PFSK-1 (cell line): Measurements from ENCODE around the gene C12orf57.

Source experiments
- FOXP2 ChIP-seq: optimal IDR thresholded peaks from 2 replicates; pipeline ENCODE3; 2011; ENCODE audit warnings: borderline replicate concordance, control low read depth, inconsistent platforms; ENCODE audit not compliant: insufficient read depth; ENCODE audit errors: extremely low read length, extremely low read depth
- POLR2AphosphoS5 ChIP-seq: IDR thresholded peaks from 2 replicates; pipeline ENCODE4 v1.6.1; 2012; ENCODE audit warnings: low read depth, mild to moderate bottlenecking, control low read depth, low read length, moderate library complexity
- SIN3A ChIP-seq: IDR thresholded peaks from 2 replicates; pipeline ENCODE4 v1.6.1; 2012; ENCODE audit warnings: mild to moderate bottlenecking, low read length, moderate library complexity, borderline replicate concordance; ENCODE audit not compliant: insufficient read depth
- TAF1 ChIP-seq: IDR thresholded peaks from 2 replicates; pipeline ENCODE4 v1.6.1; 2012; ENCODE audit warnings: low read length, control low read depth, borderline replicate concordance; ENCODE audit not compliant: insufficient read depth
- TF ChIP-seq, protein P1 (sequence below), 2 experiments: IDR thresholded peaks; 2 replicates each; pipeline versions ENCODE4 v1.6.1 to v1.8.0; 2011 to 2012; ENCODE audit warnings: low read depth in 2 of 2, low read length in 2 of 2, control low read depth in 1 of 2, inconsistent platforms in 1 of 2, mild to moderate bottlenecking in 1 of 2, moderate library complexity in 1 of 2; ENCODE audit not compliant: insufficient read depth in 1 of 2

The C12orf57 gene

GRCh38 chr12:6928703-6929407 is 15.0 kb upstream of the C12orf57 start:
- TF ChIP-seq POLR2AphosphoS5 (no peak), SIN3A (peak; percentile 58; the same call in 1 of the 2 replicates)

GRCh38 chr12:6929466-6930452 is 14.1 kb upstream of the C12orf57 start:
- TF ChIP-seq, protein P1, sequence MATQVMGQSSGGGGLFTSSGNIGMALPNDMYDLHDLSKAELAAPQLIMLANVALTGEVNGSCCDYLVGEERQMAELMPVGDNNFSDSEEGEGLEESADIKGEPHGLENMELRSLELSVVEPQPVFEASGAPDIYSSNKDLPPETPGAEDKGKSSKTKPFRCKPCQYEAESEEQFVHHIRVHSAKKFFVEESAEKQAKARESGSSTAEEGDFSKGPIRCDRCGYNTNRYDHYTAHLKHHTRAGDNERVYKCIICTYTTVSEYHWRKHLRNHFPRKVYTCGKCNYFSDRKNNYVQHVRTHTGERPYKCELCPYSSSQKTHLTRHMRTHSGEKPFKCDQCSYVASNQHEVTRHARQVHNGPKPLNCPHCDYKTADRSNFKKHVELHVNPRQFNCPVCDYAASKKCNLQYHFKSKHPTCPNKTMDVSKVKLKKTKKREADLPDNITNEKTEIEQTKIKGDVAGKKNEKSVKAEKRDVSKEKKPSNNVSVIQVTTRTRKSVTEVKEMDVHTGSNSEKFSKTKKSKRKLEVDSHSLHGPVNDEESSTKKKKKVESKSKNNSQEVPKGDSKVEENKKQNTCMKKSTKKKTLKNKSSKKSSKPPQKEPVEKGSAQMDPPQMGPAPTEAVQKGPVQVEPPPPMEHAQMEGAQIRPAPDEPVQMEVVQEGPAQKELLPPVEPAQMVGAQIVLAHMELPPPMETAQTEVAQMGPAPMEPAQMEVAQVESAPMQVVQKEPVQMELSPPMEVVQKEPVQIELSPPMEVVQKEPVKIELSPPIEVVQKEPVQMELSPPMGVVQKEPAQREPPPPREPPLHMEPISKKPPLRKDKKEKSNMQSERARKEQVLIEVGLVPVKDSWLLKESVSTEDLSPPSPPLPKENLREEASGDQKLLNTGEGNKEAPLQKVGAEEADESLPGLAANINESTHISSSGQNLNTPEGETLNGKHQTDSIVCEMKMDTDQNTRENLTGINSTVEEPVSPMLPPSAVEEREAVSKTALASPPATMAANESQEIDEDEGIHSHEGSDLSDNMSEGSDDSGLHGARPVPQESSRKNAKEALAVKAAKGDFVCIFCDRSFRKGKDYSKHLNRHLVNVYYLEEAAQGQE (IDR thresholded peaks at IDR 0.05; ENCODE audit: insufficient read depth in 1 of 2, low read depth in 2 of 2, low read length in 2 of 2) = no peak
- TF ChIP-seq POLR2AphosphoS5 (no peak), TAF1 (no peak), SIN3A (no peak), FOXP2 (no peak)

GRCh38 chr12:6932766-6933165 is 11.1 kb upstream of the C12orf57 start:
- no peak for TF ChIP-seq SIN3A
- TF ChIP-seq POLR2AphosphoS5 = no peak
- TF ChIP-seq TAF1 = no peak
- TF ChIP-seq, protein P1 (IDR thresholded peaks at IDR 0.05; ENCODE audit: insufficient read depth in 1 of 2, low read depth in 2 of 2, low read length in 2 of 2) = no peak
- no peak for TF ChIP-seq FOXP2

GRCh38 chr12:6934110-6934509 is 9.7 kb upstream of the C12orf57 start:
- TF ChIP-seq SIN3A (no peak), FOXP2 (peak; percentile 84)

GRCh38 chr12:6935371-6936193 is 8.2 kb upstream of the C12orf57 start:
- TF ChIP-seq FOXP2 (no peak), POLR2AphosphoS5 (no peak), TAF1 (no peak), SIN3A (no peak)
- TF ChIP-seq, protein P1 (IDR thresholded peaks at IDR 0.05; ENCODE audit: insufficient read depth in 1 of 2, low read depth in 2 of 2, low read length in 2 of 2) = no peak
